K562 (cell line): ENCODE data around the gene HNRNPD. TPM values are rescaled to one million over a fixed set of nuclear protein-coding genes. Genes with fewer than 3 reads are reported as not detected.

Source experiments
- ASH1L ChIP-seq: fragments of 450-650 bp; IDR thresholded peaks from 2 replicates; pipeline ENCODE4 v1.6.1; 2018; ENCODE audit warnings: borderline replicate concordance, mild to moderate bottlenecking, low read depth; ENCODE audit not compliant: partially characterized antibody
- FOXA3 ChIP-seq, 2 experiments: fragments of 450-650 bp in 1 of 2; sonication (generic) in 1 of 2; formaldehyde crosslinking; IDR thresholded peaks in 1 of 2; conservative IDR thresholded peaks in 1 of 2; 2 replicates each; pipeline versions ENCODE4 v1.4.0 to v1.8.0; 2020 to 2022; ENCODE audit warnings: mild to moderate bottlenecking in 2 of 2, missing genetic modification reagents in 1 of 2
- HMG20B ChIP-seq: fragments of 250-450 bp; sonication (Bioruptor Pico); IDR thresholded peaks from 2 replicates; pipeline ENCODE4 v1.5.0; 2021; ENCODE audit warnings: mild to moderate bottlenecking
- KDM2B ChIP-seq: fragments of 250-450 bp; sonication (Bioruptor Pico); IDR thresholded peaks from 2 replicates; pipeline ENCODE4 v1.8.0; 2021; ENCODE audit warnings: mild to moderate bottlenecking, moderate library complexity
- MIER1 ChIP-seq: fragments of 450-650 bp; IDR thresholded peaks from 2 replicates; pipeline ENCODE4 v1.6.1; 2016; ENCODE audit warnings: antibody characterized with exemption, mild to moderate bottlenecking, low read depth
- MTA2 ChIP-seq: fragments of 450-650 bp; IDR thresholded peaks from 2 replicates; pipeline ENCODE4 v1.6.1; 2016; ENCODE audit warnings: low read depth
- MTA3 ChIP-seq: fragments of 450-650 bp; formaldehyde crosslinking; IDR thresholded peaks from 2 replicates; pipeline ENCODE4 v1.6.1; 2017; ENCODE audit warnings: mild to moderate bottlenecking, borderline replicate concordance
- NEUROD1 ChIP-seq: fragments of 150-350 bp; IDR thresholded peaks from 2 replicates; pipeline ENCODE4 v1.6.1; 2014; ENCODE audit warnings: borderline replicate concordance, low read length, low read depth; ENCODE audit not compliant: partially characterized antibody
- OTX1 ChIP-seq: fragments of 450-650 bp; formaldehyde crosslinking; IDR thresholded peaks from 2 replicates; pipeline ENCODE4 v1.4.0; 2022; ENCODE audit warnings: mild to moderate bottlenecking
- PHF21A ChIP-seq: fragments of 450-650 bp; IDR thresholded peaks from 2 replicates; pipeline ENCODE4 v1.6.1; 2017; ENCODE audit warnings: low read depth, borderline replicate concordance
- PURB ChIP-seq: sonication (generic); formaldehyde crosslinking; IDR thresholded peaks from 2 replicates; pipeline ENCODE4 v1.9.0; 2021; ENCODE audit warnings: low read depth, mild to moderate bottlenecking, missing genetic modification reagents
- RB1 ChIP-seq: fragments of 450-650 bp; IDR thresholded peaks from 2 replicates; pipeline ENCODE4 v1.6.1; 2017; ENCODE audit warnings: low read depth, mild to moderate bottlenecking
- RBM34 ChIP-seq: fragments of 200-400 bp; formaldehyde crosslinking; IDR thresholded peaks from 2 replicates; pipeline ENCODE4 v1.6.1; 2018; ENCODE audit warnings: low read length, borderline replicate concordance; ENCODE audit not compliant: insufficient read depth
- TCF7 ChIP-seq: sonication (generic); IDR thresholded peaks from 2 replicates; pipeline ENCODE4 v1.6.1; 2016; ENCODE audit warnings: antibody characterized with exemption, borderline replicate concordance
- ZNF174 ChIP-seq: fragments of 250-450 bp; sonication (Bioruptor Pico); IDR thresholded peaks from 2 replicates; pipeline ENCODE4 v1.4.0; 2020; ENCODE audit warnings: mild to moderate bottlenecking
- ZNF324 ChIP-seq: fragments of 250-450 bp; sonication (Bioruptor Pico); IDR thresholded peaks from 2 replicates; pipeline ENCODE4 v1.4.0; 2020; ENCODE audit warnings: mild to moderate bottlenecking
- polyA plus RNA-seq, 8 experiments: library from polyadenylated mRNA; depleted of rRNA in 4 of 8; stranded (reverse) in 5 of 8; unstranded in 3 of 8; fragments of >200 nt; fragmentation: Nextera tagmentation in 2 of 8; fragmentation: Illumina TruSeq in 1 of 8; extraction: Ambion mirVana in 2 of 8; extraction: Trizol in 1 of 8; gene quantifications; 2 replicates each; pipeline versions ENCODE4 v1.2.1 to v1.2.3, GENCODE V29; 2011 to 2014; ENCODE audit warnings: inconsistent platforms in 1 of 8, missing spikeins in 1 of 8
- total RNA-seq, 7 experiments: library from RNA; depleted of rRNA in 6 of 7; stranded (reverse); fragments of >200 nt in 6 of 7; fragmentation: Illumina TruSeq in 2 of 7; extraction: Trizol in 2 of 7; gene quantifications; 2 replicates each; pipeline versions ENCODE4 v1.2.1 to v1.2.3, GENCODE V29; 2011 to 2021; ENCODE audit warnings: low replicate concordance in 1 of 7
- TF ChIP-seq, protein P1 (sequence below), 3 experiments: IDR thresholded peaks in 2 of 3; conservative IDR thresholded peaks in 1 of 3; 2 replicates each; pipeline ENCODE4 v1.5.1; 2011 to 2012; ENCODE audit warnings: low read length in 3 of 3, mild to moderate bottlenecking in 3 of 3, control low read depth in 2 of 3, improper control_type of control experiment in 1 of 3, inconsistent platforms in 1 of 3, low read depth in 1 of 3, mixed read lengths in 1 of 3, moderate library complexity in 1 of 3; ENCODE audit not compliant: insufficient read depth in 2 of 3
- TF ChIP-seq, protein P2 (sequence below), 2 experiments: fragments of 450-650 bp in 1 of 2; sonication (generic) in 1 of 2; formaldehyde crosslinking in 1 of 2; IDR thresholded peaks in 1 of 2; conservative IDR thresholded peaks in 1 of 2; 2 replicates each; pipeline versions ENCODE4 v1.6.1 to v1.8.1; 2016 to 2023; ENCODE audit warnings: mild to moderate bottlenecking in 2 of 2, moderate library complexity in 2 of 2, inconsistent platforms in 1 of 2, missing genetic modification reagents in 1 of 2
- TF ChIP-seq, protein P3 (sequence below): fragments of 250-450 bp; sonication (Bioruptor Pico); IDR thresholded peaks from 2 replicates; pipeline ENCODE4 v1.8.0; 2022; ENCODE audit warnings: inconsistent platforms, mild to moderate bottlenecking, moderate library complexity, borderline replicate concordance

The HNRNPD gene
- total and polyA plus RNA-seq, 9 of the 15 experiments (the other 6 are each of a cell fraction or from before 2014, with no cell fraction given) = 92.4 to 955 (median 160) TPM

DNA sequence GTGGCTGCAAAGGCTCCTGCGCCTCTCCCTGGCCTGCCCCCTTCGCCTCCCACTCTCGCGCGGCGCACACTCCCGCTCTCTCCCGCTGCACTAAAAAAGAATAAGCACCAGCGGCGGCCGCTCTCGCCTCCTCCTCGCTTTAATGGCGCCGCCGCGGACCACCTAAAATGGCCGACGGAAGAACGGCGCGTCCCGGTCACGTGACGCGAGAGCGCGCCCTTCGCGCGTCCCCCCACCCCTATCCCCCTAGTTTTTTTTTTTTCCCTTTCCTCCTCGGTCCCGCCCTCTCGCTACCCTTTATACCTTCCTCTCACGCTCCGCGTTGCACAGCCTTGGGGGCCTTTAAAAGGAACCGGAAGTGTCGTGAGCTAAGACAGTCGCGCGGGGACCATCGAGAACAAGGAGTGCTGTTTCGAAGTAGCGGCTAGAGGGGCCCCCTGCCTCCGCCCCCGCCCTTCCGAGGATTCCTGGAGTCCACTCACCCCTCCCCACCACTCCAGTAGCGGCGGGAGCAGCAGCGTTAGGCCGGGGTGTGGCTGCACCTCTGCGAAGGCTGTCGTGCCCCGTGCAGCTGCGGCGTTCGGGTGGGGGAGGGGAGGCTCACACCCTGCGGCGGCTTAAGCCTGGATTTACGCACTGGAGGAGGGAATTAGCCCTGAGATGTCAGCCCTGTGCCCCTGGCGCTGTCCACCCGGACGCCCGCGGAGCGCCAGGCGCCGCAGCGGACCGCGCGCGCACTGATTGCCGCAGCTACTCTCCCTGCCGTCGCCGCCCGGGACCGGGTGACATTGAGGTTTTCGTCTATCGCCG lies at the start of gene HNRNPD (continued):
- TF ChIP-seq, protein P1, sequence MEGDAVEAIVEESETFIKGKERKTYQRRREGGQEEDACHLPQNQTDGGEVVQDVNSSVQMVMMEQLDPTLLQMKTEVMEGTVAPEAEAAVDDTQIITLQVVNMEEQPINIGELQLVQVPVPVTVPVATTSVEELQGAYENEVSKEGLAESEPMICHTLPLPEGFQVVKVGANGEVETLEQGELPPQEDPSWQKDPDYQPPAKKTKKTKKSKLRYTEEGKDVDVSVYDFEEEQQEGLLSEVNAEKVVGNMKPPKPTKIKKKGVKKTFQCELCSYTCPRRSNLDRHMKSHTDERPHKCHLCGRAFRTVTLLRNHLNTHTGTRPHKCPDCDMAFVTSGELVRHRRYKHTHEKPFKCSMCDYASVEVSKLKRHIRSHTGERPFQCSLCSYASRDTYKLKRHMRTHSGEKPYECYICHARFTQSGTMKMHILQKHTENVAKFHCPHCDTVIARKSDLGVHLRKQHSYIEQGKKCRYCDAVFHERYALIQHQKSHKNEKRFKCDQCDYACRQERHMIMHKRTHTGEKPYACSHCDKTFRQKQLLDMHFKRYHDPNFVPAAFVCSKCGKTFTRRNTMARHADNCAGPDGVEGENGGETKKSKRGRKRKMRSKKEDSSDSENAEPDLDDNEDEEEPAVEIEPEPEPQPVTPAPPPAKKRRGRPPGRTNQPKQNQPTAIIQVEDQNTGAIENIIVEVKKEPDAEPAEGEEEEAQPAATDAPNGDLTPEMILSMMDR (IDR thresholded peaks at IDR 0.05 in 2 of 3, conservative IDR thresholded peaks at IDR 0.05 in 1 of 3; ENCODE audit: insufficient read depth in 2 of 3, low read depth in 1 of 3, low read length in 3 of 3) = no peak
- TF ChIP-seq ASH1L (no peak), MIER1 (no peak), RBM34 (no peak), MTA3 (peak; percentile 77), ZNF174 (CRISPR knock-in tag) (no peak), KDM2B (CRISPR knock-in tag) (peak; percentile 34; the same call in 1 of the 2 replicates), TCF7 (no peak), HMG20B (CRISPR knock-in tag) (no peak), PURB (CRISPR knock-in tag) (no peak), NEUROD1 (peak; percentile 65), ZNF324 (no peak), MTA2 (no peak), OTX1 (CRISPR knock-in tag) (0 out of 2 replicates have a peak, but pooled peaks have one; percentile 41), FOXA3 (CRISPR knock-in tag; conservative IDR thresholded peaks at IDR 0.05 in 1 of 2, IDR thresholded peaks at IDR 0.05 in 1 of 2) (no peak), PHF21A (peak; percentile 99), RB1 (peak; percentile 84)
- TF ChIP-seq, protein P2, sequence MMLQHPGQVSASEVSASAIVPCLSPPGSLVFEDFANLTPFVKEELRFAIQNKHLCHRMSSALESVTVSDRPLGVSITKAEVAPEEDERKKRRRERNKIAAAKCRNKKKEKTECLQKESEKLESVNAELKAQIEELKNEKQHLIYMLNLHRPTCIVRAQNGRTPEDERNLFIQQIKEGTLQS (IDR thresholded peaks at IDR 0.05) = no peak; the same call in 1 of the 2 replicates
- TF ChIP-seq, protein P2 (CRISPR knock-in tag; conservative IDR thresholded peaks at IDR 0.05) = no peak
- TF ChIP-seq, protein P3, sequence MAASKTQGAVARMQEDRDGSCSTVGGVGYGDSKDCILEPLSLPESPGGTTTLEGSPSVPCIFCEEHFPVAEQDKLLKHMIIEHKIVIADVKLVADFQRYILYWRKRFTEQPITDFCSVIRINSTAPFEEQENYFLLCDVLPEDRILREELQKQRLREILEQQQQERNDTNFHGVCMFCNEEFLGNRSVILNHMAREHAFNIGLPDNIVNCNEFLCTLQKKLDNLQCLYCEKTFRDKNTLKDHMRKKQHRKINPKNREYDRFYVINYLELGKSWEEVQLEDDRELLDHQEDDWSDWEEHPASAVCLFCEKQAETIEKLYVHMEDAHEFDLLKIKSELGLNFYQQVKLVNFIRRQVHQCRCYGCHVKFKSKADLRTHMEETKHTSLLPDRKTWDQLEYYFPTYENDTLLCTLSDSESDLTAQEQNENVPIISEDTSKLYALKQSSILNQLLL (CRISPR knock-in tag) = no peak
